WTC11 (cell line): ENCODE measurements around the gene MKNK2. TPM values are rescaled to one million over a fixed set of nuclear protein-coding genes. Genes with fewer than 3 reads are reported as not detected.

Source experiments
- ATAC-seq: fragments of 200-7000 bp; cut with Tn5 transposase; 2 replicates; pipeline ENCODE4 v1.10.0; 2021; ENCODE audit warnings: mild to moderate bottlenecking, moderate library complexity
- CTCF ChIA-PET: fragments of 300-600 bp; sonication (Branson Sonifier 250); formaldehyde crosslinking; loops from one replicate; lab custom pipeline; 2021; ENCODE audit warnings: antibody characterized with exemption; lab: Charles Lee
- POLR2A ChIA-PET: fragments of 350-600 bp; sonication (Branson Sonifier 250); formaldehyde crosslinking; loops from one replicate; lab custom pipeline; 2021; ENCODE audit warnings: antibody characterized with exemption; lab: Charles Lee
- DNase-seq: peaks from one replicate; pipeline ENCODE4 v3.0.0; 2021; ENCODE audit warnings: low spot score
- H3K27ac Mint-ChIP-seq: 2 replicates; pipeline ENCODE4 v1.8.0; 2021; ENCODE audit warnings: mixed read lengths
- H3K27me3 Mint-ChIP-seq: 2 replicates; pipeline ENCODE4 v1.8.0; 2021; ENCODE audit warnings: low read depth, mild to moderate bottlenecking, moderate library complexity, mixed read lengths
- H3K36me3 Mint-ChIP-seq: 2 replicates; pipeline ENCODE4 v1.8.0; 2021; ENCODE audit warnings: mixed read lengths
- H3K4me1 Mint-ChIP-seq: 2 replicates; pipeline ENCODE4 v1.8.0; 2022; ENCODE audit warnings: mixed read lengths
- H3K4me3 Mint-ChIP-seq: 2 replicates; pipeline ENCODE4 v1.8.0; 2021; ENCODE audit warnings: mild to moderate bottlenecking, moderate library complexity, mixed read lengths
- H3K9me3 Mint-ChIP-seq: 2 replicates; pipeline ENCODE4 v1.8.0; 2021; ENCODE audit warnings: mixed read lengths
- AFF4 ChIP-seq: sonication (generic); formaldehyde crosslinking; IDR thresholded peaks from 2 replicates; pipeline ENCODE4 v1.8.1; 2023; ENCODE audit warnings: mild to moderate bottlenecking, missing genetic modification reagents, borderline replicate concordance
- ELF4 ChIP-seq: sonication (generic); formaldehyde crosslinking; IDR thresholded peaks from 2 replicates; pipeline ENCODE4 v1.8.1; 2022; ENCODE audit warnings: low read depth, mild to moderate bottlenecking, moderate library complexity, missing genetic modification reagents
- ERG ChIP-seq: fragments of 250-450 bp; sonication (Bioruptor Pico); IDR thresholded peaks from 2 replicates; pipeline ENCODE4 v1.8.0; 2021; ENCODE audit warnings: mild to moderate bottlenecking
- FOXP1 ChIP-seq: sonication (generic); formaldehyde crosslinking; IDR thresholded peaks from 2 replicates; pipeline ENCODE4 v1.8.0; 2022; ENCODE audit warnings: missing genetic modification reagents, mild to moderate bottlenecking, moderate library complexity, borderline replicate concordance
- HMGXB4 ChIP-seq: sonication (generic); formaldehyde crosslinking; IDR thresholded peaks from 2 replicates; pipeline ENCODE4 v1.8.1; 2023; ENCODE audit warnings: mild to moderate bottlenecking, moderate library complexity, missing genetic modification reagents
- KAT7 ChIP-seq: sonication (generic); formaldehyde crosslinking; IDR thresholded peaks from 2 replicates; pipeline ENCODE4 v1.8.1; 2023; ENCODE audit warnings: missing genetic modification reagents, mild to moderate bottlenecking, borderline replicate concordance
- NFATC4 ChIP-seq: fragments of 250-450 bp; sonication (Bioruptor Pico); IDR thresholded peaks from 2 replicates; pipeline ENCODE4 v1.9.0; 2021; ENCODE audit warnings: mild to moderate bottlenecking
- NFE2L1 ChIP-seq: sonication (generic); formaldehyde crosslinking; IDR thresholded peaks from 2 replicates; pipeline ENCODE4 v1.8.1; 2023; ENCODE audit warnings: missing genetic modification reagents
- NR3C1 ChIP-seq: sonication (generic); formaldehyde crosslinking; conservative IDR thresholded peaks from 2 replicates; pipeline ENCODE4 v1.8.1; 2023; ENCODE audit warnings: low read depth, mild to moderate bottlenecking, missing genetic modification reagents
- SP1 ChIP-seq: sonication (generic); formaldehyde crosslinking; conservative IDR thresholded peaks from 2 replicates; pipeline ENCODE4 v1.8.1; 2022; ENCODE audit warnings: missing genetic modification reagents
- ZNF263 ChIP-seq: sonication (generic); formaldehyde crosslinking; IDR thresholded peaks from 2 replicates; pipeline ENCODE4 v1.8.1; 2022; ENCODE audit warnings: low read depth, mild to moderate bottlenecking, moderate library complexity, missing genetic modification reagents
- ZNF423 ChIP-seq: fragments of 250-450 bp; sonication (Bioruptor Pico); IDR thresholded peaks from 2 replicates; pipeline ENCODE4 v2.1.2; 2022; ENCODE audit warnings: mild to moderate bottlenecking, moderate library complexity
- total RNA-seq: library from RNA; stranded (reverse); gene quantifications from 3 replicates; pipeline ENCODE4 v1.2.3, GENCODE V29; 2021
- TF ChIP-seq, protein P1 (sequence below): fragments of 250-450 bp; sonication (Bioruptor Pico); IDR thresholded peaks from 2 replicates; pipeline ENCODE4 v2.1.2; 2022; ENCODE audit warnings: mild to moderate bottlenecking, moderate library complexity
- TF ChIP-seq, protein P2 (sequence below): sonication (generic); formaldehyde crosslinking; IDR thresholded peaks from 2 replicates; pipeline ENCODE4 v1.8.0; 2022; ENCODE audit warnings: missing genetic modification reagents
- TF ChIP-seq, protein P3 (sequence below): sonication (generic); formaldehyde crosslinking; IDR thresholded peaks from 2 replicates; pipeline ENCODE4 v1.8.0; 2023; ENCODE audit warnings: missing genetic modification reagents

The MKNK2 gene
- total RNA-seq, 1 experiment from 2014 or later, result 165 TPM

GRCh38 chr19:2057484-2058469, 6.7 kb upstream of the MKNK2 start:
- no peaks in the 10 kb centered on the region for H3K9me3 Mint-ChIP-seq
- POLR2A ChIA-PET, result interaction anchor here (1.1 kb wide), 1 partner anchor 15 kb away, joined by 5 read pairs; no protein-coding TSS in a partner anchor
- H3K4me1 Mint-ChIP-seq, result peaks cover 33% of the 10 kb centered on the region
- no peaks in the 10 kb centered on the region for H3K36me3 Mint-ChIP-seq
- no peaks in the 10 kb centered on the region for H3K27me3 Mint-ChIP-seq
- H3K27ac Mint-ChIP-seq, result no peak overlapping the region
- DNase-seq, result no peak
- no peak for ATAC-seq
- CTCF ChIA-PET, result interaction anchor here (1.0 to 1.4 kb wide), 4 partner anchors 12 to 193 kb away, joined by 3 to 8 read pairs (median 4); partner anchors contain the start of gene MOB3A
- no peak overlapping the region for H3K4me3 Mint-ChIP-seq
- TF ChIP-seq, protein P1, sequence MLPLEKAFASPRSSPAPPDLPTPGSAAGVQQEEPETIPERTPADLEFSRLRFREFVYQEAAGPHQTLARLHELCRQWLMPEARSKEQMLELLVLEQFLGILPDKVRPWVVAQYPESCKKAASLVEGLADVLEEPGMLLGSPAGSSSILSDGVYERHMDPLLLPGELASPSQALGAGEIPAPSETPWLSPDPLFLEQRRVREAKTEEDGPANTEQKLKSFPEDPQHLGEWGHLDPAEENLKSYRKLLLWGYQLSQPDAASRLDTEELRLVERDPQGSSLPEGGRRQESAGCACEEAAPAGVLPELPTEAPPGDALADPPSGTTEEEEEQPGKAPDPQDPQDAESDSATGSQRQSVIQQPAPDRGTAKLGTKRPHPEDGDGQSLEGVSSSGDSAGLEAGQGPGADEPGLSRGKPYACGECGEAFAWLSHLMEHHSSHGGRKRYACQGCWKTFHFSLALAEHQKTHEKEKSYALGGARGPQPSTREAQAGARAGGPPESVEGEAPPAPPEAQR (CRISPR knock-in tag), result no peak
- TF ChIP-seq, protein P2, sequence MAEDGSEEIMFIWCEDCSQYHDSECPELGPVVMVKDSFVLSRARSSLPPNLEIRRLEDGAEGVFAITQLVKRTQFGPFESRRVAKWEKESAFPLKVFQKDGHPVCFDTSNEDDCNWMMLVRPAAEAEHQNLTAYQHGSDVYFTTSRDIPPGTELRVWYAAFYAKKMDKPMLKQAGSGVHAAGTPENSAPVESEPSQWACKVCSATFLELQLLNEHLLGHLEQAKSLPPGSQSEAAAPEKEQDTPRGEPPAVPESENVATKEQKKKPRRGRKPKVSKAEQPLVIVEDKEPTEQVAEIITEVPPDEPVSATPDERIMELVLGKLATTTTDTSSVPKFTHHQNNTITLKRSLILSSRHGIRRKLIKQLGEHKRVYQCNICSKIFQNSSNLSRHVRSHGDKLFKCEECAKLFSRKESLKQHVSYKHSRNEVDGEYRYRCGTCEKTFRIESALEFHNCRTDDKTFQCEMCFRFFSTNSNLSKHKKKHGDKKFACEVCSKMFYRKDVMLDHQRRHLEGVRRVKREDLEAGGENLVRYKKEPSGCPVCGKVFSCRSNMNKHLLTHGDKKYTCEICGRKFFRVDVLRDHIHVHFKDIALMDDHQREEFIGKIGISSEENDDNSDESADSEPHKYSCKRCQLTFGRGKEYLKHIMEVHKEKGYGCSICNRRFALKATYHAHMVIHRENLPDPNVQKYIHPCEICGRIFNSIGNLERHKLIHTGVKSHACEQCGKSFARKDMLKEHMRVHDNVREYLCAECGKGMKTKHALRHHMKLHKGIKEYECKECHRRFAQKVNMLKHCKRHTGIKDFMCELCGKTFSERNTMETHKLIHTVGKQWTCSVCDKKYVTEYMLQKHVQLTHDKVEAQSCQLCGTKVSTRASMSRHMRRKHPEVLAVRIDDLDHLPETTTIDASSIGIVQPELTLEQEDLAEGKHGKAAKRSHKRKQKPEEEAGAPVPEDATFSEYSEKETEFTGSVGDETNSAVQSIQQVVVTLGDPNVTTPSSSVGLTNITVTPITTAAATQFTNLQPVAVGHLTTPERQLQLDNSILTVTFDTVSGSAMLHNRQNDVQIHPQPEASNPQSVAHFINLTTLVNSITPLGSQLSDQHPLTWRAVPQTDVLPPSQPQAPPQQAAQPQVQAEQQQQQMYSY (CRISPR knock-in tag), result no peak
- TF ChIP-seq ZNF263 (CRISPR knock-in tag) (no peak), AFF4 (CRISPR knock-in tag) (no peak)
- TF ChIP-seq, all 79 proteins: peak for 0

- DNase-seq (no peak), ATAC-seq (no peak)
- Mint-ChIP-seq H3K9me3 (no peaks in the 10 kb centered on the region), H3K4me3 (no peak overlapping the region), H3K36me3 (no peaks in the 10 kb centered on the region), H3K27me3 (no peaks in the 10 kb centered on the region), H3K4me1 (peaks cover 25% of the 10 kb centered on the region), H3K27ac (no peak overlapping the region)
- CTCF ChIA-PET, result interaction anchor here (1.0 to 1.4 kb wide), 2 partner anchors 13 to 15 kb away, joined by 4 read pairs; no protein-coding TSS in a partner anchor
- TF ChIP-seq NFATC4 (CRISPR knock-in tag) (no peak), NR3C1 (CRISPR knock-in tag) (no peak), SP1 (CRISPR knock-in tag) (no peak), ERG (CRISPR knock-in tag) (no peak), HMGXB4 (CRISPR knock-in tag) (no peak), ZNF423 (CRISPR knock-in tag) (no peak), KAT7 (CRISPR knock-in tag) (no peak), ELF4 (CRISPR knock-in tag) (no peak), FOXP1 (CRISPR knock-in tag) (no peak), NFE2L1 (no peak)
- TF ChIP-seq, protein P3, sequence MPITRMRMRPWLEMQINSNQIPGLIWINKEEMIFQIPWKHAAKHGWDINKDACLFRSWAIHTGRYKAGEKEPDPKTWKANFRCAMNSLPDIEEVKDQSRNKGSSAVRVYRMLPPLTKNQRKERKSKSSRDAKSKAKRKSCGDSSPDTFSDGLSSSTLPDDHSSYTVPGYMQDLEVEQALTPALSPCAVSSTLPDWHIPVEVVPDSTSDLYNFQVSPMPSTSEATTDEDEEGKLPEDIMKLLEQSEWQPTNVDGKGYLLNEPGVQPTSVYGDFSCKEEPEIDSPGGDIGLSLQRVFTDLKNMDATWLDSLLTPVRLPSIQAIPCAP (CRISPR knock-in tag), result no peak
- TF ChIP-seq, all 79 proteins: peak for 0
- POLR2A ChIA-PET, result no interaction called here
Observed at GRCh38 chr19:2056837-2057192, 5.8 kb upstream of the MKNK2 start.
